Endothelial cell of umbilical vein (primary cell): ENCODE measurements around the gene SLC25A43. TPM values are rescaled to one million over a fixed set of nuclear protein-coding genes. Genes with fewer than 3 reads are reported as not detected.

ENCODE experiments used
- BruUV-seq: library from RNA; stranded (reverse); fragments of 400-500 nt; replicated peaks from 2 replicates; lab custom pipeline; 2021; lab: Mats Ljungman, UMichigan
- CTCF ChIA-PET: fragments of 300-600, 350-600 bp; sonication (Branson Sonifier 250); formaldehyde crosslinking; loops from one replicate; lab custom pipeline; 2021; ENCODE audit warnings: antibody characterized with exemption, inconsistent platforms; lab: Charles Lee
- POLR2A ChIA-PET: fragments of 300-600, 350-600 bp; sonication (Branson Sonifier 250); formaldehyde crosslinking; loops from one replicate; lab custom pipeline; 2021; ENCODE audit warnings: antibody characterized with exemption, inconsistent platforms; lab: Charles Lee
- DNase-seq: peaks from one replicate; pipeline ENCODE4 v3.0.0-alpha.2; 2011; ENCODE audit warnings: low read depth, low spot score
- FAIRE-seq: peaks from 2 replicates; lab custom pipeline; 2011; peaks lifted over from hg19 to GRCh38; lab: Jason Lieb, UNC
- H2AFZ ChIP-seq: 2 replicates; pipeline ENCODE4 v1.6.0; 2012; ENCODE audit warnings: low read depth, low read length, control low read depth, inconsistent platforms
- H3K27ac ChIP-seq: 2 replicates; pipeline ENCODE4 v1.5.1; 2011; ENCODE audit warnings: low read depth, mild to moderate bottlenecking, control low read depth, low read length, moderate library complexity; ENCODE audit not compliant: insufficient read depth
- H3K27me3 ChIP-seq, 2 experiments: 2 replicates each; pipeline versions ENCODE4 v1.6.0 to v1.6.1; 2011; ENCODE audit warnings: low read length in 2 of 2, mixed read lengths in 1 of 2; ENCODE audit not compliant: control insufficient read depth in 2 of 2, insufficient read depth in 2 of 2
- H3K36me3 ChIP-seq, 2 experiments: 2 replicates in 1 of 2; 3 replicates in 1 of 2; pipeline ENCODE4 v1.5.1; 2011; ENCODE audit warnings: low read length in 2 of 2, mild to moderate bottlenecking in 1 of 2, moderate library complexity in 1 of 2; ENCODE audit not compliant: control insufficient read depth in 2 of 2, insufficient read depth in 2 of 2; ENCODE audit errors: extremely low read depth in 1 of 2
- H3K4me1 ChIP-seq: 3 replicates; pipeline ENCODE4 v1.5.1; 2011; ENCODE audit warnings: mild to moderate bottlenecking, low read length; ENCODE audit not compliant: control insufficient read depth, insufficient read depth; ENCODE audit errors: extremely low read depth
- H3K4me2 ChIP-seq: 2 replicates; pipeline ENCODE4 v1.6.1; 2011; ENCODE audit warnings: low read length, control low read depth, mixed read lengths; ENCODE audit not compliant: insufficient read depth
- H3K4me3 ChIP-seq, 3 experiments: fragments of 200-600 bp in 1 of 3; sonication (generic), shearing (Covaris generic) in 1 of 3; replicated peaks in 1 of 3; 2 replicates each; pipeline ENCODE4 v1.5.1; 2011 to 2016; ENCODE audit warnings: control low read depth in 3 of 3, low read length in 3 of 3, mild to moderate bottlenecking in 2 of 3, inconsistent platforms in 1 of 3, low read depth in 1 of 3, moderate library complexity in 1 of 3; ENCODE audit not compliant: insufficient read depth in 1 of 3
- H3K79me2 ChIP-seq: 2 replicates; pipeline ENCODE4 v1.6.0; 2012; ENCODE audit warnings: low read length, inconsistent platforms; ENCODE audit not compliant: control insufficient read depth, insufficient read depth
- H3K9ac ChIP-seq: replicated peaks from 2 replicates; pipeline ENCODE3; 2011; ENCODE audit warnings: low read length, control low read depth; ENCODE audit not compliant: insufficient read depth; ENCODE audit errors: extremely low read depth
- H3K9me1 ChIP-seq: replicated peaks from 3 replicates; pipeline ENCODE4 v1.6.0; 2011; ENCODE audit warnings: mild to moderate bottlenecking, low read length; ENCODE audit not compliant: control insufficient read depth, insufficient read depth; ENCODE audit errors: extremely low read depth
- H3K9me3 ChIP-seq: replicated peaks from 2 replicates; pipeline ENCODE4 v1.5.1; 2012; ENCODE audit warnings: low read length, inconsistent platforms; ENCODE audit not compliant: control insufficient read depth, insufficient read depth
- H4K20me1 ChIP-seq: replicated peaks from 2 replicates; pipeline ENCODE3; 2011; ENCODE audit warnings: mild to moderate bottlenecking, low read length; ENCODE audit not compliant: control insufficient read depth, insufficient read depth; ENCODE audit errors: extremely low read depth
- CTCF ChIP-seq, 2 donors: IDR thresholded peaks; 1 replicate in 1 of 2; 2 replicates in 1 of 2; pipeline ENCODE4 v1.5.1; 2011; ENCODE audit warnings: low read length in 2 of 2, mild to moderate bottlenecking in 2 of 2, moderate library complexity in 2 of 2, control low read depth in 1 of 2, inconsistent platforms in 1 of 2, low read depth in 1 of 2; ENCODE audit not compliant: insufficient read depth in 1 of 2; ENCODE audit errors: extremely low read depth in 1 of 2
- EZH2 ChIP-seq: IDR thresholded peaks from 2 replicates; pipeline ENCODE4 v1.6.1; 2012; ENCODE audit warnings: borderline replicate concordance, low read depth, mild to moderate bottlenecking, moderate library complexity, low read length, inconsistent platforms; ENCODE audit not compliant: severe bottlenecking
- FOS ChIP-seq: IDR thresholded peaks from 2 replicates; pipeline ENCODE4 v1.6.1; 2011; ENCODE audit warnings: mild to moderate bottlenecking, low read length, moderate library complexity, borderline replicate concordance; ENCODE audit not compliant: insufficient read depth
- GATA2 ChIP-seq: IDR thresholded peaks from 2 replicates; pipeline ENCODE4 v1.7.0; 2011; ENCODE audit warnings: low read depth, mild to moderate bottlenecking, moderate library complexity, mixed read lengths, low read length; ENCODE audit not compliant: insufficient read length, insufficient read depth
- JUN ChIP-seq: IDR thresholded peaks from 2 replicates; pipeline ENCODE4 v1.6.1; 2011; ENCODE audit warnings: borderline replicate concordance, low read depth; ENCODE audit not compliant: insufficient read length, insufficient read depth
- MAX ChIP-seq: IDR thresholded peaks from 2 replicates; pipeline ENCODE4 v1.6.1; 2011; ENCODE audit not compliant: insufficient read depth, insufficient read length
- MYC ChIP-seq: IDR thresholded peaks from one replicate; pipeline ENCODE4 v1.6.1; 2011; ENCODE audit warnings: mild to moderate bottlenecking, low read depth, low read length
- POLR2A ChIP-seq: IDR thresholded peaks from 2 replicates; pipeline ENCODE4 v1.6.1; 2012; ENCODE audit warnings: low read depth, mild to moderate bottlenecking, control low read depth, low read length
- POLR2AphosphoS5 ChIP-seq: IDR thresholded peaks from 2 replicates; pipeline ENCODE4 v1.6.1; 2012; ENCODE audit warnings: low read depth, mild to moderate bottlenecking, control low read depth, low read length, moderate library complexity; ENCODE audit not compliant: insufficient read depth
- dilution Hi-C: fragments of 300-500 bp; cut with MboI; formaldehyde crosslinking; loops from one replicate; pipeline ENCODE4 v1.15.0; 2019; ENCODE audit warnings: low sequenced_read_pairs; ENCODE audit not compliant: extremely low pct_ligation_motif_present
- intact Hi-C: fragments of 100-400 bp; cut with micrococcal nuclease; formaldehyde crosslinking; loops from one replicate; pipeline ENCODE4 v1.10.0; 2022
- polyA plus RNA-seq, 4 experiments: library from polyadenylated mRNA; depleted of rRNA in 3 of 4; stranded (reverse) in 3 of 4; unstranded in 1 of 4; fragments of >200 nt; gene quantifications; 2 replicates each; pipeline versions ENCODE4 v1.2.1 to v1.2.3, GENCODE V29; 2011 to 2012; ENCODE audit warnings: missing spikeins in 1 of 4
- total RNA-seq: library from RNA; stranded (reverse); gene quantifications from 2 replicates; pipeline ENCODE4 v1.2.3, GENCODE V29; 2021

The SLC25A43 gene
- total and polyA plus RNA-seq, 2 donors (not counting 3 experiments of a cell fraction or from before 2014, with no cell fraction given): 7.2 to 11.5 TPM

GRCh38 chrX:119465555-119465954 is 66.4 kb downstream of the SLC25A43 start:
- H3K9me1 ChIP-seq: no peaks in the 10 kb centered on the region
- intact Hi-C loops (loop anchor here (5.0 kb wide), 1 partner anchor 387 kb away; the partner anchor contains the start of gene UPF3B), dilution Hi-C loops (no loop called here)
- no peaks in the 10 kb centered on the region for H3K27me3 ChIP-seq
- H3K36me3 ChIP-seq: peaks cover 5% of the 10 kb centered on the region in 2 experiments
- no peak for TF ChIP-seq POLR2AphosphoS5
- TF ChIP-seq CTCF (IDR thresholded peaks at IDR 0.05; ENCODE audit: extremely low read depth in 1 of 2, insufficient read depth in 1 of 2, low read depth in 1 of 2, low read length in 2 of 2): no peak
- no peak for TF ChIP-seq EZH2
- TF ChIP-seq FOS: no peak
- TF ChIP-seq JUN: no peak
- no peak for TF ChIP-seq MAX
- TF ChIP-seq POLR2A: no peak
- TF ChIP-seq GATA2: no peak
- TF ChIP-seq MYC: no peak
- no peak overlapping the region for H2AFZ ChIP-seq
- H3K9me3 ChIP-seq: no peaks in the 10 kb centered on the region
- no peaks in the 10 kb centered on the region for H4K20me1 ChIP-seq
- no peak for FAIRE-seq
- no peak overlapping the region for H3K4me3 ChIP-seq
- BruUV-seq: no TSS peak
- DNase-seq: no peak
- ChIA-PET POLR2A (no interaction called here), CTCF (no interaction called here)
- H3K9ac ChIP-seq: no peak overlapping the region
- no peak overlapping the region for H3K27ac ChIP-seq
- peaks cover 5% of the 10 kb centered on the region for H3K4me1 ChIP-seq
- no peak overlapping the region for H3K4me2 ChIP-seq
- H3K79me2 ChIP-seq: peaks cover 9% of the 10 kb centered on the region
